GM18498 (cell line): ENCODE results near the gene RALB.
"Not testable (repeated sequence)": the region's sequence is repeated elsewhere in the genome, so short reads cannot be mapped to it uniquely, and the experiment has no call there.

Source experiments
- ATAC-seq: cut with Tn5 transposase; IDR thresholded peaks from one replicate; pipeline ENCODE4 v1.9.1; 2021; ENCODE audit warnings: mild to moderate bottlenecking, moderate library complexity; ENCODE audit not compliant: unreplicated experiment

The RALB gene

DNA sequence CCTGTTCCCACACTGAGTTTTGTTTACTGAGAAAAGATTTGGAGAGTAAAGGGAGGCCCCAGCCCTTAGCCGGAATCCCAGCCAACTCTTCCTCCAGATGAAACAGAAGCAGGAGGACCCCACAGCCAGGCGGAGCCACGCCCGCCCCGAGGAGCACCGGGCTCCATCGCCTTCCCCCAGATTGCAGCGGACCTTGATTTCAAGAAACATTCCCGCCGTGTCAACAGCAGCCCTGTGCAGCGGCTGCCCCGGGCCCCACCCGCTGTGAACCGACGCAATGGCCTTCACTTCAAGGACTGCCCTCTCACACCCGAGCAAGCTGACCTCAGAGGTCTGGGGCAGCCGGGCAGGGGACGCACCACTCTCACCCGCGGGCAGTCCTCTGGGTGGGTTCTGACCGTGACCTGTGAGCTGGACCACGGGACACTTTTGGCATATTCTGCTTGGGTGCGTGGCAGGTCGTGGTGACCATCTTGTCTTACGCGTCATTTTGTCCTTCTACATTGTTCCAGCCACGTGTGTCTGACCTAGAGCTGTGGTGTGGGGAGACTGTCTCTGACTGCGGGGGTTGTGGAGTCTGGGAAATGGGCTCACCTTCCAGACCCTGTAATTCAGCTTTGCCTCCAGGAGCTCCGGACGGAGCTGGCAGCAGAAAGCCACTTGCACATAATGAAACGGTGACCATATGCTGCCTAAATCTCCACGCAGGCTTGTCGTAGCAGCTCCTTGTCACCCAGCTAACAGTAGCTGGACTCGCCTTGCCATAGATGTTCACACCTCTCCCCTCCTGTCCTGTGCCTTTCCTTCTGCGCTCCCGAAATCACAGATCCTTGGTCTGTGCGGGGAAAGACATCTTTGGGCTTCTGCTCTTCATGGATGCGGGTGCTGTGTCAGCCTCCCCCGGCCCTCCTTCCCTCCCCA lies 61.3 kb downstream of the RALB start:
- no peak for ATAC-seq

DNA sequence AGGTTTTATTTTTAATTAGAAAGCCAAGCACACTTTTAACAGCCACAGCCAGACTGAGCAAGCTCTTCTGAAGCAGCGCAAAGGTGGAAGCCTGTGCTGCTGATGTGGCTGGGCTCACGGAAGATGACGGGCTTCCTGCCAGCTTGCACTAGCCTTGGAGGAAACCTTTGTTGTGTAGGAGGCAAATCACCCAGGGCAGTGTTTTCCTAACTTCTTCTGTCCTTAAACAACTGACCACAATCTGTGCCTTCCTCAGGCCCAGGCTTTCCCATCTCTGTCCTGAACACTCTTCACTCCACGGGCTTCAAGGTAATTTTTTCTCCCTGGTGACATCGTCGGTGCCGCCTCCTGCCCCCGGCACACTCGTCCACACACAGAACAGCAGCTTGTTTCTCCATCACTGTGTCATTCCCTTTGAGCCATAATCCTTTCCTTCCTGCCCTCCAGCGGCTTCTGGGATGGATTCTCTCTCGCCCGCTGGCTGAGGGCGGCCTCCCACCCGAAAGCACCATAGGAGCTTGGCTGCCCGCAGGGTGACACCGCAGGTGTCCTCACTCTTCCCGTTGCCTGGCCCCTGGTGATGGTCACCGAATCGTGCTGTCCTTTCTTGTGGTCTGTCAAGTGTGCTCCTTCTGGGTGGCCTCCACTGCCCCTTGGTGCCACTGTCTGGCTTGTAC lies 62.2 kb downstream of the RALB start:
- ATAC-seq: no peak

DNA sequence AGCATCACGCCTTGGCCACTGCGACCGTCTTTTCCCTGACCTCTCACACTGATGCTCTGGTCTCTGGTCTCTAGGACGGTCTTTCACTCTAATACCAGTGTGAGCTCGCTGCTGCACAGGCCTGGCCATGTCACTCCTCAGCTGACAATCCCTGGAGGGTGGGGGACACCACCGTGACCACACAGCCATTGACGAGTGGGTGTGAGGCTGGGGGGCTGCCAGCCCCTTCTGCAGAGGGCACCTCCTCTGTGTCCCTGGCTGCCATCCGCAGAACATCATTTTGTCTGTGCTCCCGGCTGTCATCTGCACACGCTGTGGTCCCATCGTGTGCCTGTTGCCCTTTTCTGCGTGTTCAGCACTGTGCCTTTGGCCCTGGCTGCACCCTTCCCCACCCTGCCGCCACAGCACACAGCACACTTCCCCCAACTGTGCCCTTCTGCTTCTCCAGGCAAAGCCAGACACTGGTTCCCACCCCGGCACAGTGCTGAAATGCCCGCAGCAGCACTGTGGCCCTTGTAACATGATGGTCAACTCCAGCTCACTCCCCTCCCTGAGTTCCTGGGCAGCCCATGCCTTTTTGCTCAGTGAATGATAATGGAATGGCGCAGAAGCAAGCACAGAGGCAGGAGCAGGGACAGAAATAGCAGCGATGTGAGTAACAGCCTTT lies 62.8 kb downstream of the RALB start:
- no peak for ATAC-seq

DNA sequence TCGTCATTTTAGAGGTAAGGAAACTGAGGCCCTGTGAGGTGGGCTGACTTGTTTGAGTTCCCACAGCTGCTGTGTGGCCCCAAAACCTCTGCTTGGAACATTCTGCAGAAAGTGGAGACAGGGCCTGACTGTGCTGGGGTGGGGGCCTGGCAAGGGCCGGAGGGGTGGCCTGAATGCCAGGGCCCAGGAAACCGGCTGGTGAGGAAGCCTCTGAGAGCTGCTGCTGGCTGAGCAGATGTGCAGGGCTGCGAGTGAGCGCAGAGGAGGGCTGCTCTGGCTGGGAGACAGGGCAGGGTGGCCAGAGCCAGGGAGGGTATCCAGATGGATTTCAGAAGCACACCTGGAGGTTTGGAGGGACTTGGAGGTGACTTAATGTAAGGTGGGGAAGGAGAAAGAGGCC lies 63.4 kb downstream of the RALB start:
- ATAC-seq: no peak

DNA sequence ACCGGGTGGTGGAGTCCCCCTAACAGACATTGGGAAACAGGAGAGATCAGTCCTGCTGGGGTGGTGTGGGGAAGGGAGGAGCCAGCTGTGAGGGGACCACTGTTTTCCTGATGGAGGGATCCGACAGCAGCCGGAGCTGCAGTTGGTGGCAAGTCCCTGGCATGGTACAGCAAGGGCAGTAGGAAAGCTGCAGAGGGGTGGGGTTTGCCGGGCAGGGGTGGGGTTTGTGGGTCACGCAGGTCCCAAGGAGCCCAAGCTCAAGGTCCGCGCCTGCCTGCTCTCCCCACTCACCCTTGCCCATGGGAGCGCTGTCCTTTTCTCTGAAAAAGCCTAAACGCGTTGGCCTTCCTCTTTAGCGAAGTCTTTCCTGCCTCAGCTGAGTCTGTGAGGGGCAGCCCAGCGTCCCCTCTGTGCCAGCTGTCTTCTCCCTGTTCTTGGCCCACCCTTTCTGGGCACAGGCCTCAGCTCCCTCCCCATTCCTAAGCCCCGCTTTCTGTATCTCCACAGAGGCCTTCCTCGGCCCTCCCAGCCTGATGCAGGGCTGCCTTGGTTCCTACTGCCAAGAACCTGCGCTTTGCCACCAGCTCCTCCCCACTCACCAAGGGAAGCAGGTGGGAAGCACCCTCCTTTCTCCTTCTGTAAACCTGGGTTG lies 64.0 kb downstream of the RALB start:
- ATAC-seq: no peak

DNA sequence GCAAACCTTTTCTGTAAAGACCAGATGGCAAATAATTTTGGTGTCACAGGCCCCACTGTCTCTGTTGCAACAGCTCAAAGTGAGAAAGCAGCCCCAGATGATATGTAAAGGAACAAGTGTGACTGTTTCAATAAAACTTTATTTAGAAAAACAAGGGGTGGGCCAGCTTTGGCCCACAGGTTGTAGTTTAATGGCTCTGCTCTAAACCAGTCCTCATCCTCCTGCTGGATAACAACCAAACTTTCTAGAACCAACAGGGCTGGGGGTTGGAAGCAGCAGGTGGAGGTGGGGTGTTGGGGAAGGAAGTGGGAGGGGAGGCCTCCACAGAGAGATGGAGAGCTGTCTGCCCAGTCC lies 64.5 kb downstream of the RALB start:
- ATAC-seq: no peak

DNA sequence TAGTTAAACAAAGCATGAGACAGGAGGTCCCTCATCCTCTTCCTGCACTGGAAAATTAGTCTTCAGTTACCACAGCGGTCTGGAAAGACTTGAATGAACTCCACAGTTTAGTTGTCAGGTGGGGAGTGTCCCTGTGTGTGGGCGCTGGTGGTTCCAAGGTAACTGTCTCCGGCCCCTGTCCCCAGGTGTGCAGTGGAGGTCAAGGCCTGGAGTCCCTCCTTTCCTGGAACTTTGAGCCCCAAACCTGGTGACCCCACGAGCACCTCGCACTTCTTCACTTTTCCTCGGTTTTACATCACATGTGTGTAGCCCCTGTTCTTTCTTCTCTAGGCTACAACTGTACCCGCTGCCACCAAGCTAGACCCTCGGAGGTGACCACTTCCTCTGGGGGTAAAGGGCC lies 65.3 kb downstream of the RALB start:
- ATAC-seq: no peak

DNA sequence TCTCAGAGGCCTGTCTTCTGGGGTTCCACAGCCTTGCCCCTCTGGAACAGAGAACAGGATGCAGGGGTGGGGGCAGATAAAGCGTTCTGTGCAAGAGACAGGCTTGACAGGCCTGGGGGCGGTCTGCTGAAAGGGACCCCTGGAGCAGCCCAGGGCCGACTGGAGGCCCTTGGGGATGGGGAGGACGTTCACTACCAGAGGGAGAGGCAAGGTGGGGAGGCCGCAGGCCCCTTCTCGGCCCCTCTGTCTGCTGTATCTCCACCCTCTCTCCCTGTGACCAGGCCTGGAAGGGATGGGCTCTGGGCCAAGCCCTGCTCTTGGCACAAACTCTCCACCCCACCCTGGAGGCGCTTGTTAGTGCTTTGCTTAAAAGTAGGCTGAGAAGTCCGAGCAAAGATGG lies 66.0 kb downstream of the RALB start:
- ATAC-seq: no peak

DNA sequence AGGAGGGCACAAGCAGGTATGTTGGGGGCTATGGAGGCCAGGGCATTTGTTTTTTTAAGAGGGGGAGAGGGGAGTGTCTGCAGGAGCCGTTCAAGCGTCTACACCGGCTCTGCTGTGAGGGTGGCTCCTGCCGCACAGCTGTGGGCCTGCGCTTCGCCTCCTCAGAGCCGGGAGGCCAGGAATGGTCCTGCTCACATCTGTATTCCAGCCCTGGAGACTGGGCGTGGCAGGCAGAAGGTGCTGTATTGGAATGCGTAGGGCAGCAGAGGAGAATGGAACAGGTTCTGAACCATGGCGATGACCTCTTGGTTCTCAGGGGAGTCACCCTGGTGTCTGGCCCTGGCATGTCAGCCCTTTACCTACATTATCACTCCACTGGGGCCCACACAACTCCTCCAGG lies 66.5 kb downstream of the RALB start:
- ATAC-seq: no peak

DNA sequence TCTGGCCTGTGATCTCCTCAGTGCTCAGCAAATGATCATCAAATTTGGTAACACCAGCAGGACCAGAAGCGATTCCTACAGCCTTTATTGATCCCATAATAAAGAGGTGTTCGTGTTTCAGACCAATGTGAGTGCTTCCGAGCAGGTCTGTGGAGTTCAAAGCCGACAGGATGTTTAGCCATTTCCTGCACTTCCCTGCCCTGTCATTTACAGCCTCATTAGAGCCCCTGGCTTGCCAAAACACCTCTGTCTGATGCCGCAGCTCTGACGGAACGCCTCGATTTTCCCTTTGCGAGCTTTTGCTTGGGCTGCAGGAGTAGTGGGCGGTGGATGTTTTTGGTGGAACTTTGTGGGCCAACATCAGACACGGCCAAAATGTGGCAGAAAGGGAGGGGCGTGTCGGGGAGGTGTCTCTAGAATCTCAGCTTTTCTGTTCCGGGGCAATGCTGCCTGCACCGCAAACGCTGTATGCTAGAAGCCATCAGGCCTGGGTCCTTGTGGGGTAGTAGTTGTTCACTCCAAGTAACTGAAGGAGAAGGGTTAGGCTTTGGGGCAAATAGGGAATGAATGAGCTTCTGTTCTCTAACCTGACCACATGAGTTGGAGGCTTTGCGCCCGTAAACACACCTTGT lies 67.2 kb downstream of the RALB start:
- ATAC-seq: no peak

DNA sequence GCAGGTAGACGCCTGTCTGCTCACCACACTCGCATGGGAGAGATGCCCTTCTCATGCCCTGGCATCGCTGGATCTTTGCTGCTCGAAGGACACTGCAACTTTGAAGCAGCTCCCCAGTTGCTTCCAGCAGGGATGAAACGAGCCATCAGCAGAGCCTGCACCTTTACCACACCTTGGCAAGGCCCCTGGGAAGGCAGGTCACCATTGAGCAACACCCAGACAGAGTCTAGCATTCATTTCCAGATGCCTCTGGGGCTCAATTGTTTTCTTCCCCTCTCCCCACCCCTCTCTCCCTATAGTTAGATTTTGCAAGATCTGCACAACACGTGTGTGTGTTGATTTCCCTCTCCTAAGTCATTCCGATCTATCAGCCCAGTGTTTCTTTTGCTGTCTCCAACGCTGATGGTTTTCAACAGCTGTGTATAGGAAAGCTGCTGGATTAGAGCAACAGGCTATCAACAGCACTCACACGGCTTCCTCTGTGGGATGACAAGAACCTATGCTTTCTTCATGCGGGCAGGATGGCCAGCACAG lies 67.7 kb downstream of the RALB start:
- ATAC-seq: no peak

DNA sequence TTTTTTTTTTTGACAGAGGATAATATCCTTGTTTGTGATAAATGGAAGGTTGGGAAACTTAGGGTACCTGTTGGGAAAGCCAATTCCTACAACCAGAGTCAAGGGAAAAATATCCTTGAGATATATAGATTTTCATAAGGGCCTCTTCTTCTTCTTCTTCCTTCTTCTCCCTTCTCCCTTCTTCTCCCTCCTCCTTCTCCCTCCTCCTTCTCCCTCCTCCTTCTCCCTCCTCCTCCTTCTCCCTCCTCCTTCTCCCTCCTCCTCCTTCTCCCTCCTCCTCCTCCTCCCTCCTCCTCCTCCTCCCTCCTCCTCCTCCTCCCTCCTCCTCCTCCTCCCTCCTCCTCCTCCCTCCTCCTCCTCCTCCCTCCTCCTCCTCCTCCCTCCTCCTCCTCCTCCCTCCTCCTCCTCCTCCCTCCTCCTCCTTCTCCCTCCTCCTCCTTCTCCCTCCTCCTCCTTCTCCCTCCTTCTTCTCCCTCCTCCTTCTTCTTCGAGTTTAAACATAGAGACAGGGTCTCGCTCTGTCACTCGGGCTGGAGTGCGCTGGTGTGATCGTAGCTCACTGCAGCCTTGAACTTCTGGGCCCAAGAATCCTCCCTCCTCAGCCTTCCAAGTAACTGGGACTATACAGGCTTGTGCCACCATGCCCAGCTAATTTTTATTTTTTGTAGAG lies 68.4 kb downstream of the RALB start:
- ATAC-seq: not testable (repeated sequence)

DNA sequence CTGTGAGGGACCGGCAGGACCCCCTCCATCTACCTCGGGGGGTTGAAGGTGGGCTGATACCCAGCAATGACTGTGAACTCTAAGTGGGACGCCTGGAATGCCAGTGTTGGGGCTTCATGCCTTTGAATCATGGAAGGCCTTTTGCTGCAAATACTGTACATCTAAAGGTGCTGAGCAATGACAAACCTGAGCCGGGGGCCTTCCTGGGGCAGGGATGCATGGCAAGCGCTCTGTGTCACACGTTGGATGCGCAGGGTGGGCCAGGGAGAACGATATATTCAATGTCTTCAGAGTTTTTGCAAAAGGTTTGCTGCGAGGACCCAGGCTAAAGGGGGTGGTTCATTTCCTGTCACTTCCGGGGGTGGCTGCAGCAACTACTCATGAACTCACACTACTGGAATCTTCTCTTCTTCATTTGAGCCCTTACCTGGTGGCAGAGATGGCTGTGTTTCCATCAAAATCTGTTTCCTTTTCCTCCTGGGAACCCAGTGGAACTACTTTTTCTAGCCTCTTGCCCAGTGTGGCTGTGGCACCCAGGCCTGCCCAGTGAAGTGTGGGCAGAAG lies 69.2 kb downstream of the RALB start:
- ATAC-seq: no peak

DNA sequence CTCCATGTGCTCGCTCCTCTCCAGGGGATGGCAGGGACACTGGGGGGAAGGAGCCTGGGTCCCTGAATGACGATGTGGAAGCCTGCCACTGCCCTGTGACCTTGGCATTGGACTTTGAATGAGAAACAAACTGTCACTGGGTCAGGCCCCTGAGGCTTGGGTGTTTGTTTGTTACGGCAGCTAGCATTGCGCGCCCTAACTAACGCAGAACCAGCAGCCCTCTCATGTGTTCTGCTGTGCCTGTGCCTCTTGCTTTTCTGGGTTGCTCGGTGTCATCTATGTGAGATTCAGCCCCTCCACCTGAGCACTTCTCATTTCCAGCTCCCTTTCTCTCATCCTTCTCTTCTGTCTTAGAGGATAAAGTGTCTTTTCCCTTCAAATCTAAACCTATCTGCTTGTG lies 69.7 kb downstream of the RALB start:
- no peak for ATAC-seq

DNA sequence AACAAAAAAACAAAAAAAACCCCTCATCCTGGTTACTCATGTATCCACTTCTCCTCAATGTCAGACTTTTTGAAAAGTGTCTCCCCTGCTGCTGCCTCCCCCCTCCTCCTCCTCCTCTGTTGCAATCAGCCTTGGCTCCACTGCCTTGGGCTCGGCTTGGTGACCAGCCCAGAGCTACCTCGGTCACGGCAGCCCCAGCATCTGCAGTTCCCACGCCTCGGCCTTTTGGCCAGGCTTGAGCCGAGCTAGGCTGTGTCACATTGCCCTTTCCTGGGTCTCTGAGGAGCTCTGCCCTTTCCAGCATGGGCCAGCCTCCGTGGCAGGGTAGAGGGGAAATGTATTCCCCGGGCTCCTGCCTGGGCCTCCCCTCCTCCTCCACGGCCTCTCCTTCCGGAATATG lies 70.6 kb downstream of the RALB start:
- ATAC-seq: no peak

DNA sequence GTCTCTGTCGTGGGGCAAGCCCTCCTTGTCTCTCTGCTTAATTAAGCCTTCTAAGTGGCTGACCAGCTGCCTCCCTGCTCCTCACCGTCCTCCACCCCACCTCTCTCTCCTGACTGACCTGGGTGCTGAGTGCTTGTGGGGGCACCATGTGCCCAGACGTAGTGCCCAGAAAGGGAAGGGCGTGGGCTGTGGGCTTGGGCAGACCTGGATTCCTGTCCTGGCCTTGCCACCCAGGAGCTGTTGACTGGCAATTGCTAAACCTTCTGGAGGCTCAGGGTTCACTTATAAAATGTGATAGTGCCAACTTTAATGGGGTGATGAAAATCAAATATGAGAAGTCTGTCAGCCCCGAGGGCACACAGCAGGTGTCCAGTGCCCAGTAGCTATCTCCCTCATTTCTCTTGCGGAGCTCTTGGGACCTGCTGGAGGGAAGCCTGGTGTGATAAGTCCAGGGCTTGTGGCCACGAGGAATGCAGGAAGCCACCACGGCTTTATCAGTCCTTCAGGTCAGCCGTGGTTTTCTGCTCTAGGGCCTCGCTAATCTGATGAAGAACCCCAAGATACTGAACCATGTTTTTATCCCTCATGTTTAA lies 71.3 kb downstream of the RALB start:
- no peak for ATAC-seq

DNA sequence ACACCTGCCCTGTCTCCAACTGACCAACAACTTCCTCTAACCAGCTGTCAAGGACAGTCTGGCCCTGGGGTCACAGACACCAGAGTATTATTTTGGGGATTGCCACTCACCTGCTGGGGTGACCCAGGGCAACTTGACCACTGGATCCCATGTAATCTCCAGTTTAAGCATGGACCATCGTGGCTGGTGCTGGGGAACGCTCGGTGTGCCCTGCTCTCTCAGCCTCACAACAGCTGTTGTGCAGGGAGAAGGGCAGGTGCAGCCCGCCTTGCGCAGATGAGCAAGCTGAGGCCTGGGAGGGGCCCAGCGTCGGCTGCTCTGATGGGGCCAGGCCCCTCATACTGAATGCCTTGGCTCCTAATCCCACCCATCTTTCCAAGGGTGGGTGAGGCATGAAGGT lies 72.3 kb downstream of the RALB start:
- no peak for ATAC-seq

DNA sequence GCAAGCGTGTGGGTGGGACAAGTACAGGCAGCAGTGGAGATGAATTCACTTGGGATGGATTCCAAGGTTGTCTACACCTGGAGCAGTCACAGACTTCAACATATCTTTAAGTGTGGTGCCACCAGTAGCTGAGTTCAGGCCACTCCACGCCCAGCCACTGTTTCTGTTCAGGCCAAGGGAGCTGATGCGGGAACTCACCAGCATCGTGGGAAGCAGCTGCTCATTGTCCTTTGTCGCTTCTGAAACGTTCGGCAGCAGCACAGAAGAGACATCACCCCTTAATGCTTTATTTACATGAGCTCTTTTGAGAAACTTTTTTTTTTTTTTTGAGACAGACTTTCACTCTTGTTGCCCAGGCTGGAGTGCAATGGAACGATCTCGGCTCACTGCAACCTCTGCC lies 73.4 kb downstream of the RALB start:
- ATAC-seq: no peak
